GM21576 (cell line): ENCODE data around the gene CORO2B.

Experiments used
- ATAC-seq: cut with Tn5 transposase; IDR thresholded peaks from one replicate; pipeline ENCODE4 v1.9.1; 2021; ENCODE audit warnings: mild to moderate bottlenecking, moderate library complexity; ENCODE audit not compliant: unreplicated experiment

The CORO2B gene

DNA sequence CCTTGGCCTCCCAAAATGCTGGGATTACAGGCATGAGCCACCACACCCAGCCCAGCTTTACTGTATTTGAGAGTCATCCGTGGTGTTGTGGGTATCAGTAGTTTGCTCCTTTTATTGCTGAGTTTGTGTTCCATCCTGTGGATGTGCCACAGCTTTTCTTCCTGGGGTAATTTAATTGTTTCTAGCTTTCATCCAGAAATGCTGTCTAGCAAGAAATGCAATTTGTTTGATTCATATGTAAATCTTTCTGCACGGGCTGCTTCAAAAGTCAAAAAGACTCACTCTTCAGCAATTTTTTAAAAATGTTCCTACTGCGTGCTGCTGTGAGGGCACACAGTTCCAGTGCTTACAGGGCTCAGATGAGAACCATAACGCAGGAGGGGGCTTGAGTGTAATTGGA lies 47.1 kb downstream of the CORO2B start:
- ATAC-seq, result no peak

DNA sequence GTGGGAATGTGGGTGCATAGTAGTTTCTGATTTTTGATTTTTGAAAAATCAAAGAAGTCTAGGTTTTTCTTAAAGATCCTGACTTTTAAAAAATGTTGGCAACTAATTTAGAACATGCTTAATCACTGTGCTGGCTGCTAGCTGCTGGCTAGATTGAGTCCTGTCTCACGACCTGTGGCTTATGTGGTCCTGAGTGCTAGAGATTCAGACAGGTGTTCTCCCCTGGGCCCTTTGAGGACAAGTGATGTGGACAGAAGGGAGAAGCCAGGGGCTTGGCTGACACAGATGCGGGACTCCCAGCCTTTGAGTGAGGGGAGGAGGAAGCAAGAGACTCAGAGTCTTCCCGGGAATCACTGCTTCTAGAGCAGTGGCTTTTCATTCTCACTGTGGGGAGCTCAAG lies 47.5 kb downstream of the CORO2B start:
- no peak for ATAC-seq

DNA sequence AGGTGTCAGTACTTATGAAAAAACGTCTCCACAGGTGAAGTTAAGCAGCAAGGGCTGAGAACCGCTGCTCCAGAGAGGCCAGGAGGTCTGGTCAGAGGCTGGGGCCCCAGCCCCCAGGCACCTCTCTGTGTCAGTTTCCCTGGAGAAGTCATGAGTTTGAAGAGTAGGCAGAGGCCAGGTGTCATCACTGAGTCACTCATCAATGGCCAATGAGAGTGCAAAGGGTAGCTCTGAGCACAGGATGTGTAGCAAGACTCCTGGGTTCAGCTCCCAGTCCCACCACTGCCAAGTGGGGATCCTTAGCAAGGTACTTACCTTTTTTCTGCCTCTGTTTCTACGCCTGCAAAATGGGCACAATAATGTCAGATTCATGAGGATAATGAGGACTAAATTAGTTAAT lies 47.9 kb downstream of the CORO2B start:
- no peak for ATAC-seq

DNA sequence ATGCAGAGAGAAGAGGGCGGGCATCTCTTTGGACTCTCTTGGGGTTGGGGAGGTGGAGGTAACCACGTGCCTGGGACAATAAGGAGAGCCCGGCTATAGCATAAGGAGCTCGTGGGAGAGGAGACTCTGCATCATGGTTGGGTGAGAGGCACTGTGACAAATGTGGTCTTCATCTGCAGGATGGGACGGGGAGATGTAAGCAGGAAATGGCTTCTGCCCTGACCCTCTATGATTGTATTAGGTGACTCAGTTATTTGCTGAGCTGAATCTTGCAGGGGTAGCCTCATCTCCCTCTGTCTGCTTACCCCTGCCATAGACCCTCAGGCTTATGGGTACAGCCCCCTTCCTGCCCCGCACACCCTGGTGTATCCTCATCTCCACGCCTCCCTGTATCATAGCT lies 48.7 kb downstream of the CORO2B start:
- ATAC-seq, result no peak

DNA sequence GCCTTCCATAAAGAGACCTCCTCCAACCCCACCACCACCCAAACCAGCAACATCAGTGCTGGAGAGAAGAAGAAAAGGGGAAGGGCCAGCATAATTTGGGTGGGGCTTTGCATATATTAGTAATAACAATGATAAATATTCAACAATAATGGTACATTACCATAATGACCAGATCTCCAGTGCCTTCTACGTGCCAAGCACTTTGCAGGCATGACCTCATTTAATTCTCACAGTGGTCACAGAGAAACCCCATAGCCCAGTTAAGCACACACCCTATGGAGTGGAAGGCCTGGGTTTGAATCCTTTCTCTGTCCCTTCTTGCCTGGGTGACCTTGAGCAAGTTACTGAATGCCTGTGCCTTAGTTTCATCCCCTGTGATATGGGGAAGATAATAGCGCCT lies 49.2 kb downstream of the CORO2B start:
- ATAC-seq, result no peak

DNA sequence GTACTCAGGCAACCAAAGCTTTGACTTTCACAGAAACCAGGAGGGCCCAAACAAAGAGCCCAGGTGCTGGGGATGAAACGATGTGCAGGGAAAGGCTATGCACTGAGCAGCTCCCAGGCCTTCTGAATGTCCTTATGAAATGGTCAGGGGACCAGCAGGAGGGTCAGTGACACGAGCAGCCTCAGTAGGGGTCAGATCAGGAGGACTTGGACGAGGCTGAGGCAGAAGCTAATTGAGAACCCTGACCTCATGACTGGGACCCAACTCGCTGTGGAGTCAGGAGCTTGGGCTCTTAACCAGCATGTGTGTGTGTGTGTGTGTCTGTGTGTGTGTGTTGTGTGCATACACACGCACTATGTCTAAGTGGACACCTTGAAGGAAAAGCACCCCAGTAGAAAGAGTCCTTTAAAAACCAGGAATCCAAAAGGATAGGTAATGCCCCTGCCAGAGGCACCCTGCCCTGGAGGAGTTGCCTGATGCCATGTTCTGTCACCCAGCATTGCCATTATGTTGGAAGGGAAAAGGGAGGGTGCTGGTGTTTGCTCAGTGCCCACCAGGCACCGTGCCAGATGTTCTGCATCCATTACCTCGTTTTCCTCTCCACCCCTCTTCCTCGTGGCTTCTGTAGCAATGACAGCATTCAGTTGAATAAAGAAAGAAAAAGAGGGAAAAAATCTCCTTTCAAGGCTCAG lies 50.9 kb downstream of the CORO2B start:
- ATAC-seq, result no peak

DNA sequence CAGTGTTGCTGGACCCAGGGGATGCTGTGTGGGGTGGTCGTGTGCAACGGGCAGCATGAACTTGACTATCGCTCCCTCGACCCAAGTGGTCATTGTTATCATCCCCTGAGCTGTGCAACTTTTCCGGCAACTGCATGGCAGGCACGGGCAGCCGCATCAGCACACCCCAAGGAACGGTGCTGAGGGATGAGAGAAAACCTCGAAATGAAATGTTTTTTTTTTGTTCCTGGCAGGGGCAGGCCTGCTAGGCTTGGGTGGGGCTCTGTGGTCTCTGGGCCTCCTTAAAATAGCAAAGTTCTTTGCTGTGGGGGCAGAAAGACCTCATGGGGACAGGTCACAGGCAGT lies 51.4 kb downstream of the CORO2B start:
- no peak for ATAC-seq

DNA sequence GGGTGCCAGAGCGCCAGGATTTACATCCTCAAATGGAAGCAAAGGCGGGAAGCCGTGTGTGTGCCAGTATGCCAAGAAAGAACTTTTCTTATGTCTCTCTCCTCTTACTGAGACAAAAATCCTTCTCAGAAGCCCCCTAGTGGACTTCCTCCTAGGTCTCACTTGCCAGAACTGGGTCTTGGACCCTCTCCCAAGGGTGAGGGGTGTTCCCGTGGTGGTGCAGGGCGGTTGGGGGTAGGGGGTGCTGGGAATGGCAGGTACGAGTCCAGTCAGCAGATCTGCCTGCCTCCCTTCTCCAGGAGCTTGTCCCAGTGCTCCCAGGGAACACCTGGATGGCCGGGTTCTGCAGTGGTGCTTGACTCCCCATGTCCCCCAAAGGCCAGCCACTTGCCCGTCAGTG lies 52.0 kb downstream of the CORO2B start:
- no peak for ATAC-seq

DNA sequence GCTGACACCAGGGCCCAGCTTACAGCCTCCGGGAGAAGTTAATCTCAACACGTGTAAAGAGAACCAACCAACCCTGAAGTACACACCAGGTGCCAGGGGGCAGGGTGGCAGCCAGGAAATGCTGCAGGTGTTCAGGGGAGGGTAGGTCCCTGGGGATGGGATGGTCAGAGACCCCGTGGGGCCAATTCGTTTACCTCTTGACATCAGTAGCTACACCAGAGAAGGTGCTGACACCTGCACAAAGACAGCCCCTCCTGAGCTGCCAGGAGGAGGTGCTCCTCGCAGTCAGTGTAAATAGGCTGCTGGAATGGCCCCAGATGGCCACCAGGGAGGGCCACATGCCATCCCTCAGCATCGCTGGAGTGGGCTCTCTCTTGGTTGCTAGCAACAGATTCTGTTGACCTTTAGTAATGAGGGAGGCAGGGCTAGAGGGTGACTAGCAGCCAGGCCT lies 52.8 kb downstream of the CORO2B start:
- no peak for ATAC-seq

DNA sequence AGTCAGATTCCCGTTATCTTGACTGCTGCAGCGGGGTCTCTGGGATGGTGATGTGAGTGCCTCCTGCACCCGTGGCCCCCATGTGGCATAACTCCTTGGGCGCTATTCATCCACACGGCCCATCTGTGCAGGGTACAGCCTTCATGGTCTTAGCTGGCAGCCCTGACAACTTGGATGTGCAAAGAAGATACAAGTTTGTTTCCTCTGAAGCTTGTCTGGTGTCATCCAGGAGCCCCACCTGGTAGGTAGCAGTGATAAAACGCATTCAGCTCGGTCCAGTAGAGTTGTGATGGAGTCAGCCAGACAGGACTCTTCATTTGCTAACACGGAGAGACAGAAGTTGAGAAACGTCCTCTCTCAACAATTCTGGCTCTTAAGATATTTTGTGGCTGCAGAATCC lies 53.3 kb downstream of the CORO2B start:
- no peak for ATAC-seq

DNA sequence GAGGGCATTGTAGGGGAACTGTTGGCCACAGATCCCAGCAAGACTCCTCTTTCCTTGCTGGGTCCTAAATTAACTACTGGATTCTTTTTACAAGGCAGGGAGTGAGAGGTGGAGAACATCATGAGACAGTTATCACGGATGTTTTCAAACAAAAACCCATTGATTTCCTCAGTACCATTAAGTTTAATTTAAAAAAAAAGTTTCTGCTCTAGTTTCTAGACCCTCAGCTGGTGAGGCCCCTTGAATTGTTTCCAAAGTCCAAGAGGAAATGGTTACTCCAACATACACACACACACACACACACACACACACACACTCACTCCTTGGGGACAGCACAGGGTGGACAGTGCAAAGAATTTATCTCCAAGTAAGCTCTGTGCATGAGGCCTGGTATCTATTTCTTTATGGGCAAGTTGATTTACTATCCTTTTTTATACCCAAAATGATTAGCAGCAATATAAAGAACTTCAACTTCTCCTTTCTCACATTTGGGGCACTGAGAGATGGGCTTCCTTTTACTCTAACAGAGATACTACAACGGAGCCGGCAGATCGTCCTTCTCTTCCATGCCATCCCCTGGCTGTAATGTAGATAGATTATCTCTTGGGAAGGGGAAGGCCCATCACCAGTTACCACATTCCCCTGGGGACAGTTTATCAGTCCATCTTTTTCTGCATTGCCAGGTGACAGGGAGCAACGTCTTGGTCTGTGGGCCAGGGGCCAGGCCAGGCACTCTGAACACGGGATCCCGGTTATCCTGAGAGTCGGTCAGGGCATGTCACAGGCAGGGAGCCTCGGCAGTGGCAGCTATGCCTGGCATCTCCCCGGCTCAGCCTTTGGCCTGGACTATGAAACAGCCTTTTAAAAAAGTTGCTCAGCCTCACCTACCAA lies 54.7 kb downstream of the CORO2B start:
- no peak for ATAC-seq

DNA sequence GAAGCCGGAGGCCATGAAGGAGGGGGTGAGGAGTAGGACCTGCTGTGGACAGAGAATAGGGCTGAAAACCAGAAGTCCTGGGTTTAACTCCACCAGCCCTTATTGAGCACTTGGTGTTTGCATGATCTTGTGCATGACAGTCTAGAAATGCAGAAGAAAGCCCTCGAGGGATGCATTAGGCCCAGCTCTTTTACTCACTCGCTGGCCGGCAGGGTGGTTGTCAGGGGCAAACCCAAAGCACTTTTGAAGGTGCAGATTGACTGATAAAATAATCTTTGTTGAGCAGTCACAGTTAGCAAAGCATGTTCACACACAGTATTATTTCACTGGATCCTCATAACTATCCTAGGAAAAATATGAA lies 55.3 kb downstream of the CORO2B start:
- ATAC-seq, result no peak

DNA sequence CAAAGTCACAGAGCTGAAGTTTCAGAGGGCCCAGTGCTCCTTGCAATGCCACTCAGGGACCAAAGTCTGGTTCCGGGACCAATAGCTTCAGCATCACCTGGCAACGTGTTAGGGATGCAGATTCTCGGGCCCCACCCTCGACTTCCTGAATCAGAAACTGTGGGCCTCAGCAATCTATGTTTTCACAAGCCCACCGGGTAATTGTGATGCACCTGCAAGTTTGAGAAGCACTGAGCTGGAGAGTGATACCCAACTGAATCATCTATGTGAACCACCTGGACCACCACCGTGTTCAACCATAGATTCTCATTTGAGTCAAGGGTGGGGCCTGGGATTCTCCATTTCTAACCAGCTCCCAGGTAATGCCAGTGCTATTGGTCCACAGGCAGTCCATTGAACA lies 55.7 kb downstream of the CORO2B start:
- no peak for ATAC-seq

DNA sequence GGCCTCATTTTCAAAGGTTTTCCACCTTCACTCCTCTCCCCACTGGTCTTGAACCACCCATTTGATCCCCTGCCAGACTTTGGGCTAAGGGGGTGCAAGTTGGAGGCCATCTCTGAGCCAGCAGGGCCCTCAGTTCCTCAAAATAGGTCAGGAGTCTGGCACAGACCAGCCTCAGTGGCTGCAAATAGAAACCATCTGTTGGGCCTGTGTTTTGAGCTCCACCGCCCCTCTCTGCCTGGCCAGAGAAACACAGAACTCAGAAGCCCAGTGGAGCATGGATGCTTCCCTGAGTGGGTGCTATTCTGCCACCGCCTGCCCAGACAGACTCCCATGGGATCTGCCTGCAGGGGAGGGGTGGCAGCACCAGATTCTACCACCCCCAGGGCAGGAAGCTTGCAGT lies 56.3 kb downstream of the CORO2B start:
- ATAC-seq, result no peak

DNA sequence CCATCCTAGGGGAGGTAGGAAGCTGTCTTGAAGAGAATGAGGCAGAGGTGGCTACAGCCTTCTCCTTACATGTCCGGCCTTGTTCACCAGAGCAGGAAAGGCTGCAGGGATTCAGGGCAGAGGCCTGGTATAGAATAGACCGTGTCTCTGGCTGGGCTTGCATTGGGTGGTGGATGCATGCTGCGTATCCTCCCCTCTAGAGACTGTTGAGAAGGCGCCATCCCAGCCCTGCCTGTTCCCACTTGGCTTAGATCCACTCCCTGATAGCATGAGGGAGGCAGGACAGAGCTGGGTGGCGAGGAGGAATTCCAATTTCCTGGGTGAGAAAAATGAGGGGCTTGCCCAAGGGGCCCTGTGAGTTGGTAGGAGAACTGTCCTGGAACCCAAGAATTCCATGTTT lies 57.5 kb downstream of the CORO2B start:
- no peak for ATAC-seq

DNA sequence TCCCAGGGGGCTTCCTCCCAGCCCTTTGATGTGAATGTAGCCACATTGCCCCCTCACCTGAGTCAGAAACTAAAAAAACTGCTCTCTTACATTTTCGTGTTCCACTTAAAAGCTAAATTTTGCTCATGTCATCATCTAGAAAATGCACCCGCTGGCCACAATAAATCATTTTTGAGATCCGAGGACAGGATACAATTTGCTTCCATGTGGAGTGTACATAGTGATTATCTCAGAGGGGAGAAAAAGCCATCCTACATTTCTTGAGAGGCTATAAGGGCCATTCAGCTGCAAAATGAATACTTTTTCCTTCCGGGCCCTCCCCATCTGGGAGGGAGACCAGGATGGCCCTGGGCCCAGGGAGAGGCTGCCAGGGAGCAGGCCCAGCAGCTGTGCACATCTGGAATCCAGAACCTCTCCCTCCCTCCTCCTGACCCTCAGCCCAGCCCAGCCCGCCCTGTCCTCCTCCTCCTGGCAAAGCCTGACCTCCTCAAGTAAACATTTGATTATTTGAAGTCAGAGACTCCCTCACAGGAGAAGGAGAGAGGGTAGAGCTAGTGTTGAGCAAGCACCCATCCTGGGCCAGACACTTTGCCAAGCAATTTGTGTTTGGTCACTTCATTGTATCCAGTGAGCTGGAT lies 59.1 kb downstream of the CORO2B start:
- ATAC-seq, result no peak

DNA sequence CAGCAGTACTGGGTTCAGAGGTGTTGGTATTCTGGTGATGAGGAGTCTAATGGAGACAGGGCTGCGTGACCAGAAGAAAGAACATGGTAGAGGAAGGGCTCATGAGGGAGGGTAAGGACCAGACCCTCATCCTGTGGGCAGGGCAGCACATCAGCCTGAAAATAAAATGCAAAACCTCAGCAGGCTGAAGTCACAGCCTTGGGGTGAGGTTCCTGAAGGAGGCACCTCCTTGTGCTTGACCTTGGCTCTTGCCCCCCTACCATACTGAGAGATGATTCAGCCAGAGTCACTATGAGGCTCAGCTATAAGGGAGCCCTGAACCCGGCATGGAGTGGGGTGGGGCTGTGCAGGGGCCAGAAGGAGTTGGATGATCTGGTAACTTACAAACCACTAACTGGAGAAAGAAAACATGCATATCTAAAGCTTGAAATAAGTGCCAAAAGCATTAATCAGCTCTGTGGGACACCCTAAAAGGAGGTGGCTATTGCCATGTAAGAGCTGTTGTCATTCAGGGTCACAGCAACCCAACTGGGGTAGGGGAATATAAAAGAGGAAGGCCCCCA lies 60.2 kb downstream of the CORO2B start:
- no peak for ATAC-seq

DNA sequence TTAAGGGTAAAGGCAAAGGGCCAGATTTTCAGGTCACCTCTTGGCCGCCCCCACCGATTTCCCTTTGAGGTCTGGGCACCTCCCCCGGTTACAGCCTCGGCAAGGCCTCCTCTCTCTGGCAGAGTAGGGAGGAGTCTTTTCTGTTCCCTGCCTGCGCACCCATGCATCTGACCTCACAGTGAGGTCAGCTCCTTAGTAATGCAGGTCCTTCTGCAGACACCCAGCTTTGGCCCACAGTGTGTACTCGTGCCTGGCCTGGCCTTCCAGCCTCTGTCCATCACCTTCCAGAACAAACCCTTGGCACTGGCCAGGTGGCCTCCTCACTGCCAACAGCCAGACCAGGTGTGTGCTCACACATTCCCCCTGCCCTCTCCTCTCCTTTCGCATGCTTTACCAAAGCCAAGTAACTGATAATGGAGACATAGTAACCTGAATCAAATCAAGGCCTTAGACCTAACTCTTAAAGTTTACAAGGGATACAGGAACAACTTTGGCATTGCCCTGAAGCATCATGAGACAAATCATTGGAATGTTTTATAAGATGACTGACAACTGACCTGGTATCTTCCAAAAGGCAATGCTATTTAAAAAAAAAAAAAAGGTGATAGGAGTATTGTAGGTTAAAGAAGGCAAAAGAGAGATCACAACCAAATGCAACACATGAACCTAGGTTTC lies 61.3 kb downstream of the CORO2B start:
- ATAC-seq, result no peak

DNA sequence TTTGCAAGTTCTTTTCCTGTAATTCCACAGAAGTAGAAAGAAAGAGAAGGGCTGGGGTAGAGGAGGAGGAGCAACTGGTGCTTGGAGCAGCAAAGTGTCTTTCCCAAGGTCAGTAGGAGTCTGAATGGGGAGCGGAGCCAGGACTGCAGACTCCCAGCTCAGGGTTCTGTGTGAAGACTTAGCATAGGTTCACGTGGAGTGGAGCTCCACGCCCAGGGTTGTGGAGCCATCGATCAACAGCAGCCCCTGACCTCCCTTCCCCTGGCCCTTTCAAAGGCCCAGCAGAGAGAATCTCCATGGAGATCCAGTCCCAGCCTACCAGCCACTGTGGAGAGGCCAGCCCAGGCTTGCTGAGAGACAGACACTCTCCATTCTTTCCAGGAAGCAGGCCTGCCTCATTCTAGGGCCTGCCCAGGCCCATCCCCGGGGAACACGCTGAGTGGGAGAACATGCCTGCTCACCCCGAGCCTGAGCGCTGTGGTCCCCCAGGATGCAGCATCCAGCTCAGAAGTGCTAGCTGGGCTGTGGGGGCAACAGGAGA lies 62.1 kb downstream of the CORO2B start:
- no peak for ATAC-seq

DNA sequence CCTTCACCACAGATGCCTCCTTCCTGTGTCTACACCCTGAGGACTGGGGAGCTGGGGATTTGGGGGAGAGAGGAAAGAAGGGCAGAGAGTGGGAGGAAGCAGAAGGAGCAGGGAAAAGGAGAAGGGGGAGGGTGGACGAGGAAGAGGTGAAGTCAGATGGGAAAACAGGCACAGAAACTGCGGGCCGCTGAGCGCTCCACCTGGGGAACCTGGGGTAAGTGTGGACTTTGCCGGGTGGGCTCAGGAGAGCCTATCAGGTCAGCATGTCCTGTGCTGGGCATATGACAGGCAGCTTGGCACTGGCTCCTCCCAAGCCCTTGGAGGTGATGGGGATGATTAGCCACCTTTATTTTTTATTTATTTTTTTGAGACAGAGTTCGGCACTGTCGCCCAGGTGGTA lies 62.6 kb downstream of the CORO2B start:
- no peak for ATAC-seq

DNA sequence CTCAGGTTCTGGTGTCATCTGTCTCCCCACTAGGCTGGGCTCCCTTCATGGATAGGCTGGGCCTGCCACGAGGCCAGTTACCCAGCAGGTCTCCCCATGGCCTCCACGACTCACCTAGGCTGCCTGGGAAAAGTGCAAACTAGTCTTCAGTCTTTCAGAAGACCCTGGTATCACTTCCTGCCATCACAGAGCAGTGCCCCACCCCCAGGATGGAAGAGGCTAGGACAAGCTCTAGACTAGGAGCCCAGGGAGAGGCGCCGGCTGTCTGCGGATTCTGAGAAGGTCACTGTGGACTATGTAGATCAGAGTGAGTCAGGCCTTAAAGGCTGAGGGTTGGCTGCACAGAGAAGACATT lies 63.7 kb downstream of the CORO2B start:
- ATAC-seq, result no peak
